GM12878 (cell line): ENCODE data around the gene TMEM52. TPM values are rescaled to one million over a fixed set of nuclear protein-coding genes. Genes with fewer than 3 reads are reported as not detected.

ENCODE experiments used
- ATF3 ChIP-seq: IDR thresholded peaks from 2 replicates; pipeline ENCODE4 v1.6.1; 2011; ENCODE audit warnings: low read depth, mild to moderate bottlenecking, low read length, moderate library complexity, borderline replicate concordance; ENCODE audit errors: extremely low read depth
- BCL11A ChIP-seq: IDR thresholded peaks from 2 replicates; pipeline ENCODE4 v1.6.1; 2011; ENCODE audit warnings: low read depth, low read length
- BCLAF1 ChIP-seq: fragments of 450-650 bp; IDR thresholded peaks from 2 replicates; pipeline ENCODE4 v1.6.1; 2017; ENCODE audit warnings: antibody characterized with exemption, mild to moderate bottlenecking, moderate library complexity
- BHLHE40 ChIP-seq, 2 experiments: fragments of 450-650 bp in 1 of 2; IDR thresholded peaks; 2 replicates each; pipeline ENCODE4 v1.6.1; 2011 to 2017; ENCODE audit warnings: low read depth in 2 of 2, borderline replicate concordance in 1 of 2, improper control_type of control experiment in 1 of 2, low read length in 1 of 2, mild to moderate bottlenecking in 1 of 2
- BMI1 ChIP-seq: fragments of 450-650 bp; IDR thresholded peaks from 2 replicates; pipeline ENCODE4 v1.6.1; 2016; ENCODE audit warnings: mild to moderate bottlenecking, moderate library complexity, borderline replicate concordance
- CHD4 ChIP-seq: fragments of 200-600 bp; sonication (generic); IDR thresholded peaks from 2 replicates; pipeline ENCODE4 v1.6.1; 2016; ENCODE audit warnings: mild to moderate bottlenecking
- CREM ChIP-seq: IDR thresholded peaks from 2 replicates; pipeline ENCODE4 v1.6.1; 2014; ENCODE audit warnings: antibody characterized with exemption, low read depth
- ESRRA ChIP-seq: IDR thresholded peaks from 2 replicates; pipeline ENCODE4 v1.6.1; 2012; ENCODE audit warnings: mild to moderate bottlenecking, low read length, improper control_type of control experiment
- HSF1 ChIP-seq: fragments of 150-350 bp; IDR thresholded peaks from 2 replicates; pipeline ENCODE4 v1.6.1; 2014; ENCODE audit warnings: mild to moderate bottlenecking, low read depth, low read length
- KDM1A ChIP-seq: fragments of 200-600 bp; sonication (generic); IDR thresholded peaks from 2 replicates; pipeline ENCODE4 v1.6.1; 2016; ENCODE audit warnings: borderline replicate concordance
- MXI1 ChIP-seq: fragments of 150-350 bp; IDR thresholded peaks from 2 replicates; pipeline ENCODE4 v1.6.1; 2011; ENCODE audit warnings: low read depth, mild to moderate bottlenecking, inconsistent platforms, low read length, improper control_type of control experiment
- NFIC ChIP-seq: IDR thresholded peaks from 2 replicates; pipeline ENCODE4 v1.6.1; 2012; ENCODE audit warnings: low read depth, mild to moderate bottlenecking, inconsistent platforms, low read length, moderate library complexity
- NR2C1 ChIP-seq: fragments of 450-650 bp; IDR thresholded peaks from 2 replicates; pipeline ENCODE4 v1.6.1; 2017; ENCODE audit warnings: antibody characterized with exemption, mild to moderate bottlenecking, moderate library complexity
- NRF1 ChIP-seq: conservative IDR thresholded peaks from 2 replicates; pipeline ENCODE4 v1.6.1; 2011; ENCODE audit warnings: mild to moderate bottlenecking, low read depth, low read length, improper control_type of control experiment
- RBBP5 ChIP-seq: fragments of 200-600 bp; sonication (generic); conservative IDR thresholded peaks from 2 replicates; pipeline ENCODE4 v1.6.1; 2016
- SKIL ChIP-seq: fragments of 450-650 bp; IDR thresholded peaks from 2 replicates; pipeline ENCODE4 v1.6.1; 2017; ENCODE audit warnings: mild to moderate bottlenecking, low read depth, inconsistent platforms; ENCODE audit not compliant: poor library complexity, severe bottlenecking
- SMAD5 ChIP-seq: IDR thresholded peaks from 2 replicates; pipeline ENCODE4 v1.6.1; 2016; ENCODE audit warnings: antibody characterized with exemption, low read depth
- USF1 ChIP-seq: IDR thresholded peaks from 2 replicates; pipeline ENCODE4 v1.6.1; 2011; ENCODE audit warnings: borderline replicate concordance, low read depth, mild to moderate bottlenecking, moderate library complexity, mixed read lengths, low read length; ENCODE audit not compliant: insufficient read depth; ENCODE audit errors: extremely low read length
- ZBTB4 ChIP-seq: fragments of 450-650 bp; formaldehyde crosslinking; IDR thresholded peaks from 2 replicates; pipeline ENCODE4 v1.4.0; 2022; ENCODE audit warnings: mild to moderate bottlenecking, moderate library complexity
- polyA plus RNA-seq, 11 experiments: library from polyadenylated mRNA; depleted of rRNA in 4 of 11; unstranded in 6 of 11; stranded (reverse) in 5 of 11; fragments of >200 nt; fragmentation: Nextera tagmentation in 4 of 11; fragmentation: Illumina TruSeq in 1 of 11; extraction: Ambion mirVana in 4 of 11; extraction: Trizol in 1 of 11; gene quantifications; 1 replicate in 1 of 11; 2 replicates in 10 of 11; pipeline versions ENCODE4 v1.2.1 to v1.2.3, GENCODE V29; 2011 to 2016; ENCODE audit warnings: inconsistent platforms in 2 of 11, missing spikeins in 2 of 11, low read depth in 1 of 11
- total RNA-seq, 4 experiments: library from RNA; depleted of rRNA in 3 of 4; stranded (reverse); fragments of >200 nt in 3 of 4; fragmentation: Illumina TruSeq in 1 of 4; extraction: Trizol in 1 of 4; gene quantifications; 2 replicates each; pipeline versions ENCODE4 v1.2.1 to v1.2.3, GENCODE V29; 2013 to 2021

Gene TMEM52
- total and polyA plus RNA-seq, 10 of the 15 experiments (the other 5 are each of a cell fraction or from before 2014, with no cell fraction given) = 0.17 to 0.33 (median 0.24) TPM; not detected in 7

- no peak for TF ChIP-seq BCLAF1
- TF ChIP-seq SKIL = no peak
- TF ChIP-seq USF1 = peak; percentile 80
- TF ChIP-seq NRF1 = no peak
- TF ChIP-seq CREM = 0 out of 2 replicates have a peak, but pooled peaks have one; percentile 36
- no peak for TF ChIP-seq SMAD5
- TF ChIP-seq MXI1 = no peak
- TF ChIP-seq CHD4 = no peak
- no peak for TF ChIP-seq ZBTB4
- no peak for TF ChIP-seq NR2C1
- no peak for TF ChIP-seq ESRRA
- TF ChIP-seq BMI1 = no peak
- no peak for TF ChIP-seq NFIC
- TF ChIP-seq BHLHE40 (IDR thresholded peaks at IDR 0.05; ENCODE audit: borderline replicate concordance in 1 of 2, low read depth in 2 of 2, low read length in 1 of 2) = peak; percentile 94 to 98
- no peak for TF ChIP-seq ATF3
- TF ChIP-seq RBBP5 = no peak
- no peak for TF ChIP-seq HSF1
- no peak for TF ChIP-seq KDM1A
- no peak for TF ChIP-seq BCL11A
- TF ChIP-seq, all 136 proteins: peak for 21
These were observed 11.9 kb downstream of the TMEM52 start (continued) for GRCh38 chr1:1907098-1907736.
